DMS53 treated with DMSO at 0.1 percent for 48 hours (cell line): ENCODE measurements around the gene KIF4B.
"Not testable (repeated sequence)": the region's sequence is repeated elsewhere in the genome, so short reads cannot be mapped to it uniquely, and the experiment has no call there.

Experiments
- DNase-seq: peaks from one replicate; lab custom pipeline; 2025; ENCODE audit not compliant: unreplicated experiment; lab: John Stamatoyannopoulos, UW

KIF4B gene

DNA sequence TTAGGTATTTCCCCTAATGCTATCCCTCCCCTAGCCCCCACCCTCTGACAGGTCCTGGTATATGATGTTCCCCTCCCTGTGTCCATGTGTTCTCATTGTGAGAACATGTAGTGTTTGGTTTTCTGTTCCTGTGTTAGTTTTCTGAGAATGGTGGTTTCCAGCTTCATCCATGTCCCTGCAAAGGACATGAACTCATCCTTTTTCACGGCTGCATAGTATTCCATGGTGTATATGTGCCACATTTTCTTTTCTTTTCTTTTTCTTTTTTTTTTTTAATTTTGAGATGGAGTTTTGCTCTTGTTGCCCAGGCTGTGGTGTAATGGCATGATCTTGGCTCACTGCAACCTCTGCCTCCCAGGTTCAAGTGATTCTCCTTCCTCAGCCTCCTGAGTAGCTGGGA, 7.3 kb upstream of the KIF4B start:
- not testable (repeated sequence) for DNase-seq

DNA sequence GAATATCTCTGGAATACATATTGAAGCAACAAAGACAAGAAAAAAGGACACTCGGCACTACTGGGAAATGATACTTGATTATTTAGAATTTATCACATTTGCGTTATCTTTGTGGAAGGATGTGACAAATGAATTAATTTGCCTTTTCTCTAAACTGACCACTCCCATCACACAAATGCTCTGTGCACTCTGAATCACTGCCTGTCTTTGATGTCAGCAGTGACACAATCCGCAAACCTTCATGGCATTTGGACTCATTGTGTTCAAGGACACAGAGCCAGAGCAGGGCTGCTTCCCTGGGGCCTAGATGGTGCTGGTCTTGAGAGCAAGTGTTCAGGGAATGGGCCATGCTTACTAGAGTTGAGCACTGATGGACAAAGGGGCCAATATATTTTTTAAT, 4.9 kb upstream of the KIF4B start:
- no peak for DNase-seq

GRCh38 chr5:155010881-155011280, 2.7 kb upstream of the KIF4B start:
- DNase-seq: no peak

- no peak for DNase-seq
These were observed 1.7 kb downstream of the KIF4B start for GRCh38 chr5:155015239-155015638.

GRCh38 chr5:155017610-155018009, 4.1 kb downstream of the KIF4B start:
- DNase-seq: peak; percentile 32

- DNase-seq: no peak
These were observed 6.2 kb downstream of the KIF4B start for GRCh38 chr5:155019601-155020226.

GRCh38 chr5:155021842-155022241, 8.3 kb downstream of the KIF4B start:
- no peak for DNase-seq

GRCh38 chr5:155023320-155023719, 9.8 kb downstream of the KIF4B start:
- DNase-seq: no peak

DNA sequence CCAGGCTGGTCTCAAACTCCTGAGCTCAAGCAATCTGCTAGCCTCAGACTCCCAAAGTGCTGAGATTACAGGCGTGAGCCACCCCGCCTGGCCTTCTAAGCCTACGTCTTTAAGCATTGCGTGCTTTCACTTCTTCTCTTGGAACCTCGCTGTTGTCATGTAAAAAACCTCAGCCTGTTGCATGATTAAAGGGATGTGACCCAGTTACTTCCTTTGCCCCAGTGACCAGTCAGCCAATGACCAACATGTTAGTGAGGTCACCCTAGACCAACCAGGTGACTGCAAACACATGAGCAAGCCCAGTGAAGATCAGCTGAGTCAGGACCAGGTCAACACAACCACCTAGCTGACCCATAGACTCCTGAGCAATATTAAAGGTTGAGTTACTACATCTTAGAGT, 10.5 kb downstream of the KIF4B start:
- no peak for DNase-seq

GRCh38 chr5:155025895-155026294, 12.3 kb downstream of the KIF4B start:
- DNase-seq: no peak

- DNase-seq: peak; percentile 57
These were observed 14.6 kb downstream of the KIF4B start for GRCh38 chr5:155027993-155028629.

DNA sequence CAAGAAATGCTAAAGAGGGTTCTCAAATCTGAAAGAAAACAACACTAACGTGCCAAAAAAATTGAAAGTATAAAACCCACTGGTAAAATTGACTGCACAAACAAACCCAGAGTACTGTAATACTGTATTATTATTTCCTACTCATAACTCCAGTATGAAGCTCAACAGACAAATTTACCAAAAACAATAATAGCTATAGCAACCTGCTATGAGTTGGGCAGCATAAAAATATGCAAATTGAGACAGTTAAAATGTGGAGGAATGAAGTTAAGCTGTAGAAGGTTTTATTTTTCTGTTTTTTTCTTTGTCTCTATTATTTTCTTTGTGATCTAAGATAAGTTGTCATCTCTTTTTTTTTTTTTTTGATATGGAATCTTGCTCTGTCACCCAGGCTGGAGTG, 15.7 kb downstream of the KIF4B start:
- DNase-seq: no peak

GRCh38 chr5:155034145-155034744, 20.7 kb downstream of the KIF4B start:
- peak; percentile 7 for DNase-seq

- DNase-seq: not testable (repeated sequence)
These were observed 21.5 kb downstream of the KIF4B start for GRCh38 chr5:155035087-155035486.

GRCh38 chr5:155040984-155041653, 27.6 kb downstream of the KIF4B start:
- DNase-seq: no peak

DNA sequence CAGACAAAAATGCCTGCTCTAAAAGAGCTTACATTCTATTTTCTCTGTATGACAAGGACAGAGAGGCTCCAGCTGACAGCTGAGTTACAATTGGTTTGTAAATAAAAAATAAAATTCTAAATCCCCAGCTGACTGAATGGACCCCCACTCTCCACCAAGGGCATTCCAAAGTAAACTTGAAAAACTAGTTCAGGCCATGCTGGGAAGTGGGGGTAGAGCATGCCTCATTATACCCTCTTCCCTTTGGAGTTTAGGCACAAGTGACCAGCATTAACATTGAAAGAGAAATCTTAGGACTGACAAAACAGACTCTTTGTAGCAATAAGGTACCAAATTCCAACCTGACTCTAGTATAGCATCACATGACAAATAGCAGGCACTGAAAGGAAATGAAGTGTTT, 31.0 kb downstream of the KIF4B start:
- DNase-seq: no peak

GRCh38 chr5:155046591-155046990, 33.0 kb downstream of the KIF4B start:
- DNase-seq: no peak

DNA sequence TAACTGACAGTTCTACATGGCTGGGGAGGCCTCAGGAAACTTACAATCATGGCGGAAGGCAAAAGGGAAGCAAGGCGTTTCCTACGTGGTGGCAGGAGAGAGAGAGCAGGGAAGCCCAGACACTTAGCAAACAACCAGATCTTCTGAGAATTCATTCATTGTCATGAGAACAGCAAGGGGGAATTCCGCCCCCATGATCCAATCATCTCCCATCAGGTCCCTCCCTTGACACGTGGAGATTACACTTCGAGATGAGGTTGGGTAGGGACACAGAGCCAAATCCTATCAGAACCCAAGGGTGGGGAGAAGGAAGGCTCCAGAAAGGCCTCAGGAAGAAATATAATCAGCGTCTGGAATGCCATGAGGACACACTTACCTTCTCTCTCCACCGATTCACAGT, 34.3 kb downstream of the KIF4B start:
- no peak for DNase-seq

DNA sequence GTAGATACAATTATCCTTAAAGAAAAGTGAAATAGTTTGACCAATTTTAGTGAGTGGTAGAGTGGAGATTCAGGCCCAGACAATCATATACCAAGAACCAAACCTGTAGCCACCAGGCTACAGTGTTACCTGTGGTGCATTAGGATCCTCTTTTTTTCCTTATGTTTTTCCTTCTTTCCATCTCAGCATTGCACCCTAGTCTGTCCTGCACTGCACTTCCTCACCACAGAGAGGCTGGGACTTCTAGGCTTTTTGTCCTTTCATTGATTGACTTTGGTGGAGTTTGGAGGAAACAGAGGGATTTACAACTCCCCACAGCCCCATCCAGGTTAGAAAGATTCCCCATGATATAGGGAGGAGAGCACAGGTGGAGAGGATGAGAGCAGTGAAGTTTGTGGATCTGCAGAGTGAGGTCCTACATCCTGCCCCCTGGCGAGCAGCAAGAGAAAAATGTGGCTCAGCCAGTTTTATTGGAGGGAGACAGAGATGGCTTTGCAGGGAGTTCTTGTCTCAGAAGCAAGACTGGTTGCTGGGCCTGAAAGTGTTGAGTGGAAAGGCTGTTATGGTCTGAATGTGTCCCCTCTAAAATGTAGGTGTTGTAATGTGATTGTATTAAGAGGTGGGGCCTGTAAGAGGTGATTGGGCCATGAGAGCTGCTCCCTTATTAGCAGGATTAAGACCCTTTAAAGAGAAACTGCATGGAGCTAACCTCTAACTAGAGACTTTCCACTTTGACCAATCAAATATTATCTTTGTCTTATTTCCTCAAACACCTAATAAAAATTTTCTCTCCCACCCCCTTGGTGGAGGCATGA, 36.2 kb downstream of the KIF4B start:
- DNase-seq: no peak

GRCh38 chr5:155050384-155051019, 36.9 kb downstream of the KIF4B start:
- DNase-seq: no peak

DNA sequence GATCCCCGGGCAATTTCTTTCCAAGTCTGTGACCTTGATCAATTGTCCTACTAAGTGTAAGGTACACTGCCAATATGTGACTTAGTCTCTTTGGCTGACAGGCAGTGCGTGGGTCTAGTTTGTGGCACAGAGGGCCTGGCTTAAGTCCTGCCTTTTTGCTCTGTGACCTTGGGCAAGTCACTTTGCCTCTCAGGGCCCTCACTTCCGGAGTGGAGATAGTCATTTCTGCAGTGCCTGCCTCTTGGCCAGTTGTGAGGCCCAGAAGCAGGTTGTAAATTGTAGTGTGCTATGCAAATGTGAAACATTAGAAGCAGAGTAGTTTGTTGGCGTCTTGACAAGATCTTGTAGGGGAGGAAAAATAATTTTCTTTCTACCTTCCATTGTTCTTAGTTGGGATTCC, 39.0 kb downstream of the KIF4B start:
- DNase-seq: no peak
